HepG2 (cell line): ENCODE data around the gene ABCF1. TPM values are rescaled to one million over a fixed set of nuclear protein-coding genes. Genes with fewer than 3 reads are reported as not detected.
A peak's percentile ranks its signal among the peaks of the same experiment; 100 is the strongest.

Experiments
- BCL3 ChIP-seq: sonication (generic); formaldehyde crosslinking; IDR thresholded peaks from 2 replicates; pipeline ENCODE4 v1.5.1; 2020; ENCODE audit warnings: mild to moderate bottlenecking, missing genetic modification reagents, moderate library complexity
- CERS6 ChIP-seq: sonication (generic); formaldehyde crosslinking; IDR thresholded peaks from 2 replicates; pipeline ENCODE4 v1.5.0; 2020; ENCODE audit warnings: missing genetic modification reagents
- EHMT2 ChIP-seq: fragments of 200-600 bp; sonication (generic); IDR thresholded peaks from 2 replicates; pipeline ENCODE4 v1.7.0; 2017; ENCODE audit warnings: antibody characterized with exemption, low read depth, low read length, borderline replicate concordance
- GABPB1 ChIP-seq: IDR thresholded peaks from 2 replicates; pipeline ENCODE4 v1.6.1; 2016; ENCODE audit warnings: mild to moderate bottlenecking, missing genetic modification reagents, moderate library complexity, missing compliant biosample characterization
- RNF219 ChIP-seq: sonication (generic); formaldehyde crosslinking; IDR thresholded peaks from 2 replicates; pipeline ENCODE4 v1.5.0; 2020; ENCODE audit warnings: mild to moderate bottlenecking, missing genetic modification reagents
- SKI ChIP-seq: fragments of 450-650 bp; IDR thresholded peaks from one replicate; pipeline ENCODE4 v1.6.1; 2018; ENCODE audit warnings: mild to moderate bottlenecking; ENCODE audit not compliant: partially characterized antibody
- SP1 ChIP-seq, 2 experiments: fragments of 450-650 bp in 1 of 2; sonication (generic) in 1 of 2; formaldehyde crosslinking in 1 of 2; IDR thresholded peaks; 2 replicates each; pipeline versions ENCODE4 v1.4.0 to v1.6.1; 2016 to 2020; ENCODE audit warnings: missing genetic modification reagents in 1 of 2
- TERF1 ChIP-seq: sonication (generic); formaldehyde crosslinking; IDR thresholded peaks from 2 replicates; pipeline ENCODE4 v1.8.0; 2022; ENCODE audit warnings: mild to moderate bottlenecking, missing genetic modification reagents, moderate library complexity
- THAP9 ChIP-seq: sonication (generic); formaldehyde crosslinking; IDR thresholded peaks from 2 replicates; pipeline ENCODE4; 2020; ENCODE audit warnings: missing genetic modification reagents, mild to moderate bottlenecking, borderline replicate concordance
- ZNF318 ChIP-seq: sonication (generic); formaldehyde crosslinking; IDR thresholded peaks from 2 replicates; pipeline ENCODE4 v1.4.0; 2020; ENCODE audit warnings: mild to moderate bottlenecking, missing genetic modification reagents
- polyA plus RNA-seq, 8 experiments: library from polyadenylated mRNA; depleted of rRNA in 3 of 8; stranded (reverse) in 7 of 8; unstranded in 1 of 8; fragments of >200 nt; fragmentation: Illumina TruSeq in 4 of 8; extraction: Trizol in 4 of 8; gene quantifications; 2 replicates each; pipeline versions ENCODE4 v1.2.1 to v1.2.3, GENCODE V29; 2011 to 2016; ENCODE audit warnings: low read depth in 4 of 8, missing spikeins in 1 of 8, mixed read lengths in 1 of 8; ENCODE audit not compliant: insufficient read depth in 1 of 8
- total RNA-seq, 5 experiments: library from RNA; depleted of rRNA; stranded (reverse); fragments of >200 nt; fragmentation: Illumina TruSeq; extraction: Trizol; gene quantifications; 2 replicates each; pipeline ENCODE4 v1.2.3, GENCODE V29; 2016; ENCODE audit warnings: low read depth in 1 of 5

ABCF1 gene
- total and polyA plus RNA-seq, 2 of the 13 experiments (the other 11 are each of a cell fraction or from before 2014, with no cell fraction given), result 25.4 to 98.9 TPM

- TF ChIP-seq RNF219 (CRISPR knock-in tag) (no peak), EHMT2 (no peak), SP1 (IDR thresholded peaks at IDR 0.05) (no peak), SP1 (CRISPR knock-in tag; IDR thresholded peaks at IDR 0.05) (no peak), CERS6 (CRISPR knock-in tag) (no peak), GABPB1 (0 out of 2 replicates have a peak, but pooled peaks have one; percentile 3), BCL3 (CRISPR knock-in tag) (no peak), SKI (no peak), ZNF318 (CRISPR knock-in tag) (no peak), THAP9 (CRISPR knock-in tag) (no peak), TERF1 (CRISPR knock-in tag) (no peak)
Observed at GRCh38 chr6:30615219-30615957, 44.1 kb downstream of the ABCF1 start (continued).
